Stimulated activated CD4-positive, alpha-beta T cell treated with anti-CD3 and anti-CD28 coated beads, Interleukin-15, amount 100 ng/mL, for 48 hours (primary cell): ENCODE results near the gene SNX18.
"Not testable (repeated sequence)": the region's sequence is repeated elsewhere in the genome, so short reads cannot be mapped to it uniquely, and the experiment has no call there.

Source experiments
- DNase-seq, 2 donors: peaks; one replicate each; pipeline ENCODE4 v3.0.0-alpha.2; 2020; ENCODE audit warnings: low read depth in 2 of 2

SNX18 gene

DNA sequence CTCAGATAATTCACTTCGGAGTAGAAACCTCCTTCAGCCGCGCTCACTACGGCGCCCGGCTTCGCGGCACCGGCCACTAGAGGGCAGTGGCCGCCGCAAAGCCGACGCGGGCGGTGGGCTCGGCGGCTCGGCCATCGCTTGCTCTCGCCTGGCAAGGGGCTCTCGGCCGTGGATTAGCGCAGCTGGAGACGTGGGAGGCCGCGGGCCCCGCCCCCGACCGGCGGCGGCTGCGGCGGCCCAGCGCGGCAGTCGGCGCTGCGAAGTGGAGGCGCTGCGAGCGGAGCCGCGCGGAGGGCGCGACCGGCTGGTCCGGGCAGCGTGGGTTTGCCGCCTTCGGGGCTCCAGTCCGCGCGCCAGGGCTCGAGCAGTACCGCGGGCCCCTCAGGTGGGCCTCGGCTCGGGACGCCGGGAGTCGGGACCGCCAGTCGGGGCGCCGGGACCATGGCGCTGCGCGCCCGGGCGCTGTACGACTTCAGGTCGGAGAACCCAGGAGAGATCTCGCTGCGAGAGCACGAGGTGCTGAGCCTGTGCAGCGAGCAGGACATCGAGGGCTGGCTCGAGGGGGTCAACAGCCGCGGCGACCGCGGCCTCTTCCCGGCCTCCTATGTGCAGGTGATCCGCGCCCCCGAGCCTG, at the start of gene SNX18:
Gene SNX18, plus strand, starts transcription at position 248 of the 634 bp plus-strand sequence. Its CDS starts 194 bp downstream, at position 442.
- DNase-seq = peak; percentile 83 to 87

DNA sequence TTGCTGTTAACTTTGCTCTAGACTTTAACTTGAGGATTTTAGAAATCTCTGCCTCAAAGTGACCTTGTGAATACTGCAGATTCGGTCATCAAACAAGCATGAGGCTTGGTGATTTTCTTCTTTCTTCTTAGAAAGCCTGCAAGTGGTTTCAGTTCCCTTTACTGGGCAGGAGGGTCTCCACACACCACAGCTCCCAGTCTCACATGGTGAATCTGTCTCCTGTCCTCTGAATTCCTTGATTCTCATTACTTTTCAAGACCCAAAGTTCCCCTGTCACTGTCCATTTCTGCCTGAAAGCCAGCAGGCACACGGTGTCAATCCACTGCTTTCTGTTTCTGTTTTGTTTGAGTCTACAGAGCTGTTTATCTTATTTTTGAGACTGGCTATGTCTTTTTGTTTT, 47.9 kb upstream of the SNX18 start:
- no peak for DNase-seq

DNA sequence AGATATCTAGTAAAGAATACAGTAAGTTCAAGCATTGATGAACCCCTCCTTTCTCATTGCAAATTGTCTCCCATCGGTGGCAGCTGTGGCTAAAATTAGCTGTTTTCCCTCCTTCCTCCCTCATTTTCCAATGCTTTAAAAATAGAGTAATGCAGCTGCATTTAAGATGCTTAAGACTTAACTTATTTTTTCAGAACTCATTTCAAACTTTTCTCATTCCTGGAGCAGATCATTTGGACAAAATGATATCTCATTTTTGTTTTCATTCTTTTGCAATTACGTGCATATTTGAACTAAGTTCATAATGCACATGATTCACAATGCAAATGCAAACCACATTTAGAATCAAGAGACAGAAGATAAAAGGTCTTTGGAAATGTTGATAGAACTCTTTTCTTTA, 47.4 kb upstream of the SNX18 start:
- no peak for DNase-seq

- DNase-seq = no peak
Observed at GRCh38 chr5:54470677-54471076, 46.9 kb upstream of the SNX18 start.

- DNase-seq = no peak
Observed at GRCh38 chr5:54471398-54471797, 46.2 kb upstream of the SNX18 start.

DNA sequence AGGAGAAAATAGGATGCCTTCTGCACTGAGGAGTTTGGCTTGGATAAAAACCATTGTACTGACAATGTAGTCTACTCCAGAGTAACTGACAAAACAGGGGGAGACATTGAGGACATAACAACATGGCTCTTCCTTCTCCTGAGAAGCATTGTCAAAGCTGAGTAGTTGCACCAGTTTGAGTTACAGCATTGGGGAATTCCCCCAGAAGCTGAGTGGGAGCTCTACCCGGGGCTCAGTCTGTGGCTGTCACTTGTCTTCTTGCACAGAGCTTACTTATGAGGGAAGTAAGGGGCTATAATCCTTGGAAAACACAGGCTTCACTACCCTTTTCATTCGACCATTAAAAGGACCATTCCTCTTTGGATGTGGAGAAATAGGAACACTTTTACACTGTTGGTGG, 40.9 kb upstream of the SNX18 start:
- DNase-seq = no peak

DNA sequence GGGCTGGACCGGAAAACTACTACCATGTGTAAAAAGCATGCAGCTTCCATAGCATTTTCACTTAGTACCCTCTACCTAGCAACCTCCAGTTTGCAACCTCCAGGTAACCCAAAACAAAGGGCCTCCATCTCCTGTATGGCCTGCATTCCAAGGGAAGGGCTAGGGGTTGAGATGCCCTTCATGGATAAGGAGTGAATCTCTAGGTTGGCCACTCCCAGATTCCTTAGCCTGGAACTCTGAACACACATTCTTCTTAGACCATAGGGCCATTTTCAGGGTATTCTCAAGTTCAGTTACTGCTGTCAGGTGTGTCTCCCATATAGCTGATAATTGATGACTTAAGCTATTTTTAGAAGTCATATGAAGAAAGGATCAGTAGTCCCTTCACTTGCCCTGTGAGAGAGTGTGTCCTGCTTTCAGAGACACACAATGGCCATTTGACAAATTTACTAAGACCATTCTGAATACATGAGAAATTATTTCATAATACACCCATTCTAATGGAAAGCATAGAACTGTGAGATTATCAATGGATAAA, 39.5 kb upstream of the SNX18 start:
- DNase-seq = no peak

DNA sequence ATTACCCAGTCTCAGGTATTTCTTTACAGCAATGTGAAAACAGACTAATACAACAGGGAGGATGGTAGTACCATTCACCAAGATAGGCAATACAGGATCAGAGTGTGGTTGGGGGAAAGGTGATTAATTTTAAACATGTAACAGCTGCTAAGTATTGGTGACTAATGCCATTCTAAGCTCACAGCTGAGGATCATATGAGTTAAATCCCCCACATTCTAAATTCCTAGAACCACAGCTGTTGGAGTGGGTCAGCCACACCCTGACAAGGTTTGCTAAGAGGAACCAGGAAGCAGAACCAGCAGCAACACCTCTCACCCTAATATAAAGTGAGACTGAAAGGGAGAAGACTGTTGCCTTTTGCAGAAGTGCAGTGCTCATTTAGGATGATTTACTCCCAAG, 37.3 kb upstream of the SNX18 start:
- no peak for DNase-seq

DNA sequence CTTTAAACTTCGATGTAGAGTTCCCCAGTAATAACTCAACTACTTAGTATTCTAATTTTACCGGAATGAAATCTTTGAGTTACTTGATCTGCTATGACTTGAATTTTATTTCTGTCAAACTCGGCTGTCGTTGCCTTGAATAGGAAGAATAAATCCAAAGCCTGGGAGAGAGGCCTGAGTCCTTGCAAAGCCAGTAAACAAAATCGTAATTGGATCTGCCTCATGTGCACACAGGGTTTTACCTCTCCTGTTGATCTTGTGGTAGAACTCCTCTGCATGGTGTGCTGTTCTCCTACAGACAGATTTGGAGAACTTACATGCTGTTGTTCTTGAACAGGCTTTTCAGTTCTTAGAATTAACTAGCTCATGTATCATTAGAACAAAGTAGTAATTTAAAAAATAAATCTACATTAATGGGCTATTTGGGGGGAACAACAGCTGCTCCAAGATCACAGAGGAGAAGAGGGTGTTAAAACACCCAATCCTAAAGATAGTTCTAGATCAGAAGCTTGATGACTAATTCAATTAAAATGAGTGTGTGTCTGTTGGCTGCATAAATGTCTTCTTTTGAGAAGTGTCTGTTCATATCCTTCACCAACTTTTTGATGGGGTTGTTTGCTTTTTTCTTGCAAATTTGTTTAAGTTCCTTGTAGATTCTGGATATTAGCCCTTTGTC, 33.2 kb upstream of the SNX18 start:
- no peak for DNase-seq

- DNase-seq = not testable (repeated sequence)
Observed at GRCh38 chr5:54485659-54486058, 31.9 kb upstream of the SNX18 start.

DNA sequence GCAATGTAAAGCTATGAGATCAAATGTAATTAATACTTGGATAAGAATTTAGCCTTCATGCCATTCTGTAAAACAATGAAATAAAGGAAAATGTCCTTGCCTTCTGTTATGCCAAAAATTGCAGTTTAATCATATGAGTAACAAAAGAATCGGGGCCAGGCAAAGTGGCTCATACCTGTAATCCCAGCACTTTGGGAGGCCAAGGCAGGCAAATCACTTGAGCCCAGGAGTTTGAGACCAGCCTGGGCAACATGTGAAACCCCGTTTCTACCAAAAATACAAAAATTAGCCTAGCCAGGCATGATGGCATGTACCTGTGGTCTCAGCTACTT, 27.9 kb upstream of the SNX18 start:
- not testable (repeated sequence) for DNase-seq

GRCh38 chr5:54491326-54491725, 26.2 kb upstream of the SNX18 start:
- DNase-seq = no peak

DNA sequence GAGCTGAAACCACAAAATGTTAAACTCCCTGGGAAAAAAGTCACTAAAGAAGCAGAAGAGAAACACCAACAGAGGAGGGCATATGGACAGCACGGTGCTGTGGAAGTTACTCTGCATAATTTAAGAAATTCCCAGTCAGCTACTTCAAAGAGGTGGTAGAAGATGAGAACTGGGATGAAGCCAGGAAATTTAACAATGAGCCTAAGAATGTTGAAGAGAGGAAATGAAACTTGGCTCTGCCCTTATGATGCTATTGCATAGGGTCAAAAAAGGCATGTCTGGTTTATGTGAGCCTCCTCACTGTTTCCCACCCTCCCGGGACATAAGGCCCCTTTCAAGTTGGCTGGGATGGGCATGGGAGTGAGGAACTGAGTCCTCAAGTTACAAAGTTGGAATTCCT, 25.4 kb upstream of the SNX18 start:
- DNase-seq = no peak

GRCh38 chr5:54495027-54495426, 22.5 kb upstream of the SNX18 start:
- no peak for DNase-seq

- no peak for DNase-seq
Observed at GRCh38 chr5:54514291-54514690, 3.3 kb upstream of the SNX18 start.

- no peak for DNase-seq
Observed at GRCh38 chr5:54514841-54515432, 2.6 kb upstream of the SNX18 start.

GRCh38 chr5:54515634-54516033, 1.9 kb upstream of the SNX18 start:
- DNase-seq = no peak

DNA sequence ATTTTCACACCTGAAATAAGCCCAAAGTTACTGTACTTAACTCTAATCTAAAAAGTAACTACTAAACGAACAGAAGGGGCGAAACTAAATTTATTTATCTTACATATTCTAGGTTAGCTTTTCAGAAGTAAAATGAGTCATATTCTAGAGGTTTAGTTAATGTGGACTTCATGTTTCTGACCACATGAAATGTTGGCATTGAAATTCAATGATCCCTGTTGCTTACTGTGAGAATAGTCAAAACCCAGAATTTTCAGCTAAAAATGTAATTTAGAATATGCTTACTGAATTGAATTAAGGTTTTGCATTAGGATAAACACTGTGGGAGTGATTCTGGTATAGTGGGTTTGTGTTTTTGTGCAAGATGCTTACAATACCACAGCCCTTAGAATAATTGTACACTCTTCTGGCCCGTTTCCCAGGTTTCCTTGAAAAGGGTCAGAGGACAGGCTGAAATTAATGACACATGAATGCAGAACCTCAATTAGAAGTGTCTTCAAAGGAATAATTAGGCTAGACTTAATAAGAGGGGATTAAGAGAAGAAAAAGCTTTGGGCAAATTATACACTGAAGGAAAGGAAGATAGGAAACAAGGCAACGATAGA, 1.4 kb upstream of the SNX18 start:
- no peak for DNase-seq

GRCh38 chr5:54517174-54517511, 416 bp upstream of the SNX18 start:
- DNase-seq = no peak

DNA sequence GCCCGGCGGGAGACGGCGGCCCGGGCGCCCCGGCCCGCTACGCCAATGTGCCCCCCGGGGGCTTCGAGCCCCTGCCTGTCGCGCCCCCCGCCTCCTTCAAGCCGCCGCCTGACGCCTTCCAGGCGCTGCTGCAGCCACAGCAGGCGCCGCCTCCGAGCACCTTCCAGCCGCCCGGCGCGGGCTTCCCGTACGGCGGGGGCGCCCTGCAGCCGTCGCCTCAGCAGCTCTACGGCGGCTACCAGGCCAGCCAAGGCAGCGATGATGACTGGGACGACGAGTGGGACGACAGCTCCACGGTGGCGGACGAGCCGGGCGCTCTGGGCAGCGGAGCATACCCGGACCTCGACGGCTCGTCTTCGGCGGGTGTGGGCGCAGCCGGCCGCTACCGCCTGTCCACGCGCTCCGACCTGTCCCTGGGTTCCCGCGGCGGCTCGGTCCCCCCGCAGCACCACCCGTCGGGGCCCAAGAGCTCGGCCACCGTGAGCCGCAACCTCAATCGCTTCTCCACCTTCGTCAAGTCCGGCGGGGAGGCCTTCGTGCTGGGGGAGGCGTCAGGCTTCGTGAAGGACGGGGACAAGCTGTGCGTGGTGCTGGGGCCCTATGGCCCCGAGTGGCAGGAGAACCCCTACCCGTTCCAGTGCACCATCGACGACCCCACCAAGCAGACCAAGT, 723 bp downstream of the SNX18 start:
- peak; percentile 40 to 53 for DNase-seq

DNA sequence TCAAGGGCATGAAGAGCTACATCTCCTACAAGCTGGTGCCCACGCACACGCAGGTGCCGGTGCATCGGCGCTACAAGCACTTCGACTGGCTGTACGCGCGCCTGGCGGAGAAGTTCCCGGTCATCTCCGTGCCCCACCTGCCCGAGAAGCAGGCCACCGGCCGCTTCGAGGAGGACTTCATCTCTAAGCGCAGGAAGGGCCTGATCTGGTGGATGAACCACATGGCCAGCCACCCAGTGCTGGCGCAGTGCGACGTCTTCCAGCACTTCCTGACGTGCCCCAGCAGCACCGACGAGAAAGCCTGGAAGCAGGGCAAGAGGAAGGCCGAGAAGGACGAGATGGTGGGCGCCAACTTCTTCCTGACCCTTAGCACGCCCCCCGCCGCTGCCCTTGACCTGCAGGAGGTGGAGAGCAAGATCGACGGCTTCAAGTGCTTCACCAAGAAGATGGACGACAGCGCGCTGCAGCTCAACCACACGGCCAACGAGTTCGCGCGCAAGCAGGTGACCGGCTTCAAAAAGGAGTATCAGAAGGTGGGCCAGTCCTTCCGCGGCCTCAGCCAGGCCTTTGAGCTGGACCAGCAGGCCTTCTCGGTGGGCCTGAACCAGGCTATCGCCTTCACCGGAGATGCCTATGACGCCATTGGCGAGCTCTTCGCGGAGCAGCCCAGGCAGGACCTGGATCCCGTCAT, 1.4 kb downstream of the SNX18 start:
- DNase-seq = no peak

DNA sequence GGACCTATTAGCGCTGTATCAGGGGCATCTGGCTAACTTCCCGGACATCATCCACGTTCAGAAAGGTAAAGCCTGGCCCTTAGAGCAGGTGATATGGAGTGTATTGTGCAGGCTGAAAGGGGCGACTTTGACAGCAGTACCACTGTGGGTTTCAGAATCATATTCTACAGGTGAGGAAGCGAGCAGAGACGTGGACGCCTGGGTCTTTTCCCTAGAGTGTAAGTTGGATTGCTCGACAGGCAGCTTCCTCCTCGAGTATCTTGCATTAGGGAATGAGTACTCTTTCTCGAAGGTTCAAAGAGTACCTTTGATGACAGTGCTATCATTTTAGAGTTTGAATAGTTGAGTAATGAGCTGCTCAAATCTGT, 1.9 kb downstream of the SNX18 start:
- no peak for DNase-seq
